ENCODE measurements around the gene USP6. TPM values are rescaled to one million over a fixed set of nuclear protein-coding genes. Genes with fewer than 3 reads are reported as not detected.
"Not testable (repeated sequence)": the region's sequence is repeated elsewhere in the genome, so short reads cannot be mapped to it uniquely, and the experiment has no call there.

The USP6 gene
- total RNA-seq, 1 experiment from 2014 or later: 0.24 TPM

DNA sequence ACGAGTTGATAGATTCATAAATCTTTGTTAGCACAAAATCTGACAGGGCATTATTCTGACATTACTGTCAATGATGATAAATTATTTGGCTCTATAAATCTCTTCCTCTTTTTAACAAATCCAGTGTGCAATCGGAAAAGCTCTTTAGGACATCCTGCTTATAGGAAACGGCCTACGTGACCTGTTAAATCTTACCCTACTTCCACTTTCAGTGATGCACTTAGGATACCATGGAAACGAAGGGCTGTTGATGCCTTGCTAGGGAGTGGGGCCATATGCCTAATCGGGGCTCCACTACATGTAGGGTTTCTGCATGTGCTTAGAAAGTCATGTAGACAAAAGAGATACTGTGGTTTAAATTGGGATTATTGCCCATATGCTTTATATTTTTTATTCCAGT is 48.6 kb downstream of the USP6 start:
- H3K9me3 ChIP-seq (ENCODE audit: low read depth, low read length, poor library complexity, severe bottlenecking): no peaks in the 10 kb centered on the region
- no TSS peak for BruUV-seq (replicated peaks)
- peak; percentile 43 for DNase-seq (ENCODE audit: low spot score)
- H3K4me1 ChIP-seq (ENCODE audit: insufficient read depth, low read length, poor library complexity, severe bottlenecking): no peaks in the 10 kb centered on the region
- no peaks in the 10 kb centered on the region for H3K36me3 ChIP-seq (ENCODE audit: insufficient read depth, low read length, poor library complexity, severe bottlenecking)
- H3K27me3 ChIP-seq (replicated peaks; ENCODE audit: insufficient read depth, low read depth, low read length, poor library complexity): no peaks in the 10 kb centered on the region
- H3K27ac ChIP-seq (ENCODE audit: low read depth, low read length, poor library complexity, severe bottlenecking): no peak overlapping the region
- ChIA-PET CTCF (no interaction called here), POLR2A (ENCODE audit: low non-redundant PET) (no interaction called here)
- intact Hi-C loops (cut with micrococcal nuclease; ENCODE audit: unreplicated experiment): no loop called here
- no peak overlapping the region for H3K4me3 ChIP-seq (ENCODE audit: low read depth, low read length, poor library complexity, severe bottlenecking)
- TF ChIP-seq, protein P1, sequence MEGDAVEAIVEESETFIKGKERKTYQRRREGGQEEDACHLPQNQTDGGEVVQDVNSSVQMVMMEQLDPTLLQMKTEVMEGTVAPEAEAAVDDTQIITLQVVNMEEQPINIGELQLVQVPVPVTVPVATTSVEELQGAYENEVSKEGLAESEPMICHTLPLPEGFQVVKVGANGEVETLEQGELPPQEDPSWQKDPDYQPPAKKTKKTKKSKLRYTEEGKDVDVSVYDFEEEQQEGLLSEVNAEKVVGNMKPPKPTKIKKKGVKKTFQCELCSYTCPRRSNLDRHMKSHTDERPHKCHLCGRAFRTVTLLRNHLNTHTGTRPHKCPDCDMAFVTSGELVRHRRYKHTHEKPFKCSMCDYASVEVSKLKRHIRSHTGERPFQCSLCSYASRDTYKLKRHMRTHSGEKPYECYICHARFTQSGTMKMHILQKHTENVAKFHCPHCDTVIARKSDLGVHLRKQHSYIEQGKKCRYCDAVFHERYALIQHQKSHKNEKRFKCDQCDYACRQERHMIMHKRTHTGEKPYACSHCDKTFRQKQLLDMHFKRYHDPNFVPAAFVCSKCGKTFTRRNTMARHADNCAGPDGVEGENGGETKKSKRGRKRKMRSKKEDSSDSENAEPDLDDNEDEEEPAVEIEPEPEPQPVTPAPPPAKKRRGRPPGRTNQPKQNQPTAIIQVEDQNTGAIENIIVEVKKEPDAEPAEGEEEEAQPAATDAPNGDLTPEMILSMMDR (conservative IDR thresholded peaks at IDR 0.05; ENCODE audit: low read depth, low read length): no peak
- TF ChIP-seq EZH2 (IDR thresholded peaks at IDR 0.05; ENCODE audit: borderline replicate concordance, low read depth, low read length, poor library complexity, severe bottlenecking): no peak

DNA sequence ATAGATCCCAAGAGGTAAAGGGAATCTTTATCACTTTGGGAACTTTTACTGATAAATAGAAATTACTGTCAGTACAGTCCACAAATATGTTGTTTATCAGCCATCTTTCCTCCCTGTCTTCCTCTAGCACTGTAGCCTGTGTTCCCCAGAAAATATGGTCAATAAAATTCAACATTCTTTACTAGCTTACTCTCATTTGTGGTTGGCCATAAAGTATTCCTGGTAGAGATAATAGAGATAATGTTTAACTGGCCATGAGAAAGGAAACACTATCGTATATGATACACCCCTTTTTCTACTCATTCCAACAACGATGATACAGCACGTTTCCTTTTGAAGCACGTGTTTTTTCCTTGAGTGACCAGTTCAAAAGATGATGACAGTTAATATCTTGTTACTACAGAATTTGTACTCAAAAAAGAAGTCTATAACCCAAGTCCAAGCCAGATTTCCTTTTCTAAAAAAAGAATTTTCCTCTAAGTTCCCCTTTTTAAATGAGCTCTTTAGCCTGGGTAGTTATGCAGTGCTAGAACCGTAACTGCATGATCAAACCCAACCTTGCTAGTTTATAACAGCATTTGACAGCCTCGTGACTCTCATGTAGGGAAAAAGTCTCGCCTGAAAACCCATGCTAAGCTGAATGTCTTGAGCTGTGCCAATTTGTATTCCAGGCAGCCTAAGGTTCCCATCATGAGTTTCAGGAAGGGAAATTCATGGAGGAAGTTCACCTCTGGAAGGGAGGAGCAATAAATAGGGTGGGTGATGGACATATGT is 50.1 kb downstream of the USP6 start:
- H3K9me3 ChIP-seq (ENCODE audit: low read depth, low read length, poor library complexity, severe bottlenecking); POLR2A ChIA-PET (ENCODE audit: low non-redundant PET); DNase-seq (ENCODE audit: low spot score); H3K27ac ChIP-seq (ENCODE audit: low read depth, low read length, poor library complexity, severe bottlenecking); H3K4me1 ChIP-seq (ENCODE audit: insufficient read depth, low read length, poor library complexity, severe bottlenecking); H3K27me3 ChIP-seq (replicated peaks; ENCODE audit: insufficient read depth, low read depth, low read length, poor library complexity); H3K4me3 ChIP-seq (ENCODE audit: low read depth, low read length, poor library complexity, severe bottlenecking); BruUV-seq (replicated peaks); H3K36me3 ChIP-seq (ENCODE audit: insufficient read depth, low read length, poor library complexity, severe bottlenecking); intact Hi-C loops (cut with micrococcal nuclease; ENCODE audit: unreplicated experiment); CTCF ChIA-PET: not testable (repeated sequence)

DNA sequence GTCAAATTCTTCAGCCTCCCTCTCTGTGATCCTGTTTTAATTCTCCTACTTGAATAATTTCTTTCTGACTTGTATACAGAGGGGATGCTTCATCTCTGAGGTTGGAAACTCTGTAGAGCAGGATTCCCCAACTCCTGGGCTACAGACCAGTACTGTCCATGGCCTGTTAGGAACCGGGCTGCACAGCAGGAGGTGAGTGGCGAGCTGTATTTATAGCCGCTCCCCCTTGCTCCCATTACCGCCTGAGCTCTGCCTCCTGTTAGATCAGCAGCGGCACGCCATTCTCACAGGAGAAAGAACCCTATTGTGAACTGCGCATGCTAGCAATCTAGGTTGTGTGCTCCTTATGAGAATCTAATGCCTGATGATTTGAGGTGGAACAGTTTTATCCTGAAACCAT is 59.2 kb downstream of the USP6 start:
- BruUV-seq (replicated peaks); CTCF ChIA-PET; H3K36me3 ChIP-seq (ENCODE audit: insufficient read depth, low read length, poor library complexity, severe bottlenecking); POLR2A ChIA-PET (ENCODE audit: low non-redundant PET); H3K27ac ChIP-seq (ENCODE audit: low read depth, low read length, poor library complexity, severe bottlenecking); intact Hi-C loops (cut with micrococcal nuclease; ENCODE audit: unreplicated experiment); H3K4me3 ChIP-seq (ENCODE audit: low read depth, low read length, poor library complexity, severe bottlenecking); DNase-seq (ENCODE audit: low spot score); H3K4me1 ChIP-seq (ENCODE audit: insufficient read depth, low read length, poor library complexity, severe bottlenecking); H3K27me3 ChIP-seq (replicated peaks; ENCODE audit: insufficient read depth, low read depth, low read length, poor library complexity): not testable (repeated sequence)
- H3K9me3 ChIP-seq (ENCODE audit: low read depth, low read length, poor library complexity, severe bottlenecking): peaks cover 40% of the 10 kb centered on the region

DNA sequence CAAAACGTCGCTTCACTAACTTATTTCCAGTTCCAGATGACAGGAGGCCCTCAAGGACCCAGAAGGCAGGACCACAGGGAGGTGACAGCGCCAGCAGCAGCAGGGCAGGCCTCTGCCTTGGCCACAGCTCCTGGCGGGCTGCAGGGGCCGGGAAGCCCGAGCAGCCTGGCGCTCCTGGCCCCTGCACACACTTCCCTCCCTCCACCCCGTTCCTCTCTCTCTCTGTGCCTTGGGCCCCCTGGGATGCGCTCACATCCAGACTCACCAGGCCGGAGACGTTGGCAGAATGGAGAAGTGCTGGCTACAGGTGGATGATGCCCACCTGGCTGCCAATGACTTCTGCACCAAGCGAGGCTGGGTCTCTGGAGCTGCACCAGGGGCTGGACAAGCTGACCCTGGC is 63.2 kb downstream of the USP6 start:
- Histone ChIP-seq H3K27me3 (replicated peaks; ENCODE audit: insufficient read depth, low read depth, low read length, poor library complexity) (no peaks in the 10 kb centered on the region), H3K4me1 (ENCODE audit: insufficient read depth, low read length, poor library complexity, severe bottlenecking) (no peaks in the 10 kb centered on the region), H3K27ac (ENCODE audit: low read depth, low read length, poor library complexity, severe bottlenecking) (no peak overlapping the region), H3K36me3 (ENCODE audit: insufficient read depth, low read length, poor library complexity, severe bottlenecking) (peaks cover 18% of the 10 kb centered on the region), H3K9me3 (ENCODE audit: low read depth, low read length, poor library complexity, severe bottlenecking) (peaks cover 78% of the 10 kb centered on the region), H3K4me3 (ENCODE audit: low read depth, low read length, poor library complexity, severe bottlenecking) (no peak overlapping the region)
- no peak for DNase-seq (ENCODE audit: low spot score)
- intact Hi-C loops (cut with micrococcal nuclease; ENCODE audit: unreplicated experiment): no loop called here
- ChIA-PET CTCF (no interaction called here), POLR2A (ENCODE audit: low non-redundant PET) (no interaction called here)
- TF ChIP-seq EZH2 (IDR thresholded peaks at IDR 0.05; ENCODE audit: borderline replicate concordance, low read depth, low read length, poor library complexity, severe bottlenecking): no peak
- TF ChIP-seq, protein P1 (conservative IDR thresholded peaks at IDR 0.05; ENCODE audit: low read depth, low read length): no peak
- BruUV-seq (replicated peaks): no TSS peak

All from A673 (cell line).